Mucosa of descending colon (tissue), 3 donors: Measurements from ENCODE around the gene MYBPHL. TPM values are rescaled to one million over a fixed set of nuclear protein-coding genes. Genes with fewer than 3 reads are reported as not detected.
A peak's percentile ranks its signal among the peaks of the same experiment; 100 is the strongest.

Source experiments
- ATAC-seq: fragments of 200-7000 bp; cut with Tn5 transposase; one replicate; pipeline ENCODE4 v1.9.1; 2020; ENCODE audit warnings: mild to moderate bottlenecking, moderate library complexity
- DNase-seq, 3 donors: peaks; one replicate each; pipeline ENCODE4 v3.0.0-alpha.2; 2020
- H3K36me3 ChIP-seq: fragments of 200-600 bp; one replicate; pipeline ENCODE4 v1.8.0; 2021; ENCODE audit warnings: low read depth, mild to moderate bottlenecking
- H3K4me1 ChIP-seq: fragments of 200-600 bp; one replicate; pipeline ENCODE4 v1.8.0; 2021; ENCODE audit warnings: low read depth, mild to moderate bottlenecking
- H3K4me3 ChIP-seq: fragments of 200-600 bp; one replicate; pipeline ENCODE4 v1.8.0; 2021; ENCODE audit warnings: mild to moderate bottlenecking
- H3K9me3 ChIP-seq: fragments of 200-600 bp; one replicate; pipeline ENCODE4 v1.8.0; 2021; ENCODE audit warnings: mild to moderate bottlenecking
- intact Hi-C, 2 donors: fragments of 100-400 bp; cut with DNase I in 1 of 2; cut with micrococcal nuclease in 1 of 2; formaldehyde crosslinking; loops; one replicate each; pipeline versions ENCODE4 v1.11.0 to v1.11.1; 2022; cut with DNase I, micrococcal nuclease
- total RNA-seq, 3 donors: library from RNA; stranded (reverse); fragmentation: NEBNext Ultra II Directional in 2 of 3; extraction: Animal tissue kit (Norgen Biotek cat#: 25700) in 2 of 3; gene quantifications; one replicate each; pipeline versions ENCODE4 v1.2.1 to v1.2.4, GENCODE V29; 2021 to 2023
- TF ChIP-seq, protein P1 (sequence below): fragments of 200-600 bp; IDR thresholded peaks from one replicate; pipeline ENCODE4 v1.8.0; 2022; ENCODE audit warnings: antibody characterized with exemption, mild to moderate bottlenecking
- donor health status: DM: no; HTN: no; CAD: no; lungs with moderate emphysema.
- donor health status: DM: no; HTN: no; CAD: no.
- donor health status: DM: no; HTN: yes; CAD: no.

MYBPHL gene
- total RNA-seq, 3 donors from 2014 or later, result not detected

DNA sequence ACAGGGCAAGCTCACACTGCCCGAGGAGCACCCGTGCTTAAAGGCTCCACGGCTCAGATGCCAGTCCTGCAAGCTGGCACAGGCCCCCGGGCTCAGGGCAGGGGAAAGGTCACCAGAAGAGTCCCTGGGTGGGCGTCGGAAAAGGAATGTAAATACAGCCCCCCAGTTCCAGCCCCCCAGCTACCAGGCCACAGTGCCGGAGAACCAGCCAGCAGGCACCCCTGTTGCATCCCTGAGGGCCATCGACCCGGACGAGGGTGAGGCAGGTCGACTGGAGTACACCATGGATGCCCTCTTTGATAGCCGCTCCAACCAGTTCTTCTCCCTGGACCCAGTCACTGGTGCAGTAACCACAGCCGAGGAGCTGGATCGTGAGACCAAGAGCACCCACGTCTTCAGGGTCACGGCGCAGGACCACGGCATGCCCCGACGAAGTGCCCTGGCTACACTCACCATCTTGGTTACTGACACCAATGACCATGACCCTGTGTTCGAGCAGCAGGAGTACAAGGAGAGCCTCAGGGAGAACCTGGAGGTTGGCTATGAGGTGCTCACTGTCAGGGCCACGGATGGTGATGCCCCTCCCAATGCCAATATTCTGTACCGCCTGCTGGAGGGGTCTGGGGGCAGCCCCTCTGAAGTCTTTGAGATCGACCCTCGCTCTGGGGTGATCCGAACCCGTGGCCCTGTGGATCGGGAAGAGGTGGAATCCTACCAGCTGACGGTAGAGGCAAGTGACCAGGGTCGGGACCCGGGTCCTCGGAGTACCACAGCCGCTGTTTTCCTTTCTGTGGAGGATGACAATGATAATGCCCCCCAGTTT is 56.1 kb downstream of the MYBPHL start:
- H3K9me3 ChIP-seq, result no peaks in the 10 kb centered on the region
- ATAC-seq (no peak), DNase-seq (peak in 2 of 3 donors; percentile 27 to 30)
- no peak overlapping the region for H3K4me3 ChIP-seq
- TF ChIP-seq, protein P1, sequence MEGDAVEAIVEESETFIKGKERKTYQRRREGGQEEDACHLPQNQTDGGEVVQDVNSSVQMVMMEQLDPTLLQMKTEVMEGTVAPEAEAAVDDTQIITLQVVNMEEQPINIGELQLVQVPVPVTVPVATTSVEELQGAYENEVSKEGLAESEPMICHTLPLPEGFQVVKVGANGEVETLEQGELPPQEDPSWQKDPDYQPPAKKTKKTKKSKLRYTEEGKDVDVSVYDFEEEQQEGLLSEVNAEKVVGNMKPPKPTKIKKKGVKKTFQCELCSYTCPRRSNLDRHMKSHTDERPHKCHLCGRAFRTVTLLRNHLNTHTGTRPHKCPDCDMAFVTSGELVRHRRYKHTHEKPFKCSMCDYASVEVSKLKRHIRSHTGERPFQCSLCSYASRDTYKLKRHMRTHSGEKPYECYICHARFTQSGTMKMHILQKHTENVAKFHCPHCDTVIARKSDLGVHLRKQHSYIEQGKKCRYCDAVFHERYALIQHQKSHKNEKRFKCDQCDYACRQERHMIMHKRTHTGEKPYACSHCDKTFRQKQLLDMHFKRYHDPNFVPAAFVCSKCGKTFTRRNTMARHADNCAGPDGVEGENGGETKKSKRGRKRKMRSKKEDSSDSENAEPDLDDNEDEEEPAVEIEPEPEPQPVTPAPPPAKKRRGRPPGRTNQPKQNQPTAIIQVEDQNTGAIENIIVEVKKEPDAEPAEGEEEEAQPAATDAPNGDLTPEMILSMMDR, result no peak
- intact Hi-C loops, result no loop called here
- H3K36me3 ChIP-seq, result no peaks in the 10 kb centered on the region
- H3K4me1 ChIP-seq, result no peaks in the 10 kb centered on the region

DNA sequence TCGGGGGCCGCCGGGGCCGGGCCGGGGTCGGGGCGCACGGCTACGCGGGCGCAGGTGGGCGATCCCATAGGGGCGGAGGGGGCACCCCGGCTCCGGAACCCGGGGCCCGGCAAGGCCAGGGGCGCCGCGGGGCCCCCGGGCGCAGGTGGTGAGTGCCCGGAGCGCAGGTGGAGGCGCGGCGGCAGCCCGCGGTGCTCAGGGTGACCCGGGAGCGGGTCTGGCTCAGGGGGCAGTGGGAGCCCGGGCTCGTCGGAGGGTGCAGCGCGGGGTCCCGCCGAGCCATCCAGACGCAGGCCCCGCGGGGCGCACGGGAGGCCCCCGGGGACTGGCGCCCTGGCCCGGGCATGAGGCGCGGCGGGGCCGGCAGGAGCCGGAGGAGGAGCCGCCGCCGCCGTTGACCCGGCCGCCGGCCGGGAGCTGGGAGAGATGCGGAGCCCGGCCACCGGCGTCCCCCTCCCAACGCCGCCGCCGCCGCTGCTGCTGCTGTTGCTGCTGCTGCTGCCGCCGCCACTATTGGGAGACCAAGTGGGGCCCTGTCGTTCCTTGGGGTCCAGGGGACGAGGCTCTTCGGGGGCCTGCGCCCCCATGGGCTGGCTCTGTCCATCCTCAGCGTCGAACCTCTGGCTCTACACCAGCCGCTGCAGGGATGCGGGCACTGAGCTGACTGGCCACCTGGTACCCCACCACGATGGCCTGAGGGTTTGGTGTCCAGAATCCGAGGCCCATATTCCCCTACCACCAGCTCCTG is 57.0 kb downstream of the MYBPHL start:
- Histone ChIP-seq H3K4me1 (no peaks in the 10 kb centered on the region), H3K9me3 (no peaks in the 10 kb centered on the region), H3K4me3 (peak overlapping the region; percentile 40), H3K36me3 (no peaks in the 10 kb centered on the region)
- intact Hi-C loops, result no loop called here
- TF ChIP-seq, protein P1, result no peak
- ATAC-seq (peak; percentile 38), DNase-seq (peak in 1 of 3 donors; percentile 52)

DNA sequence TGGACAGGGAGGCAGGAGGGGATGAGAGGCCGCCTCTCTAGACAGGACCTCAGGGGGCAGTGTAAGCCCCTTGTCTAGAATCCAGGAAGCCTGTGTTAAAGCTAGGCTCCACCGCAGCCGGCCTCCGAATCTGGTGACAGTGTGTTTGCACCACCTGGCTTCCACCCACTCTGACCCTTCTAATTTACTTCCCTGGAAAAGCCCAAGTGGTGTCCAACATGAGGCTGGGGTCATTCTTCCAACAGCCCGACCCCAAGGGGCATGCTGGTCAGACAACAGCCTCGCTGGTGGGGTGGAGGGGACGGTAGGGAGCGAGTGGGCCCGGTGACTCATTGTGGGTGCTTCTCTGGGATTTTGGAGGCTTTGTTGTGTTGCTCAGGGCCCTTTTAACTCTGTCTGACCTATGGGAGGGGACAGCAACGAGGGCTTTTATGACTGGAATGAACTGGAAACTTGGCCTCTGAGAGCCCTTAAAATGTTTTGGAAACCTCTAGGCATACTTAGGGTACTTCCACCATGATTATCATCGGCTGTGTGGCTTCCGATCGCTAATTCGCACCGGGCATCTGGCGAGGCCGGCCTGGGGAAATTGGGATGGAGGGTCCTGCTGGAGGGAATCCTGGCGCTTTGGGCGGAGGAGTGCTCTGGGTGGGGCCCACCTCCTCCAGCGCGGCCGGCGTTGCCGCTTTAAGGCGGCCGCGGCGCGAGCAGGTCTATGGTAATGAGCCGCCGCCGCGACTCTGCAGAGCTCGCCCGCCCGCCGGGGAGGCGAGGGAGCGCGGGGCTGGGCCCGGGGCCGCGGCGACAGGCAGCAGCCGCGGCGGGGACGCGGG is 57.8 kb downstream of the MYBPHL start, which contains the start of gene CELSR2:
TSS of gene CELSR2 (plus strand) at position 743 of the 833 bp plus-strand sequence. CDS start 541 bp downstream, outside the sequence.
- intact Hi-C loops, result no loop called here
- ATAC-seq, result peak; percentile 90
- H3K4me1 ChIP-seq, result no peaks in the 10 kb centered on the region

GRCh38 chr1:109248444-109248796 is 58.4 kb downstream of the MYBPHL start:
- Histone ChIP-seq H3K9me3 (no peaks in the 10 kb centered on the region), H3K36me3 (no peaks in the 10 kb centered on the region), H3K4me1 (no peaks in the 10 kb centered on the region), H3K4me3 (no peak overlapping the region)
- ATAC-seq, result no peak
- TF ChIP-seq, protein P1, result no peak
- no peak for DNase-seq
- intact Hi-C loops, result no loop called here

More for the DNA sequence above, 57.8 kb downstream of the MYBPHL start, which contains the start of gene CELSR2:
- TF ChIP-seq, protein P1, result no peak
- Histone ChIP-seq H3K9me3 (no peaks in the 10 kb centered on the region), H3K4me3 (peak within 1 kb of the TSS; percentile 40), H3K36me3 (no peaks in the 10 kb centered on the region)
- DNase-seq, result peak; percentile 68 to 81 (median 73)
